Right renal cortex interstitium (tissue), 3 donors: ENCODE measurements around the gene ACOXL. TPM values are rescaled to one million over a fixed set of nuclear protein-coding genes. Genes with fewer than 3 reads are reported as not detected.
A peak's percentile ranks its signal among the peaks of the same experiment; 100 is the strongest.

Source experiments
- DNase-seq, 3 donors: peaks; one replicate each; pipeline ENCODE4 v3.0.0-alpha.2; 2013; ENCODE audit warnings: low read depth in 3 of 3, low spot score in 2 of 3
- polyA plus RNA-seq, 3 donors: library from polyadenylated mRNA; unstranded; fragments of 120-200 nt; gene quantifications; one replicate each; pipeline ENCODE4 v1.2.1, GENCODE V29; 2013; ENCODE audit not compliant: insufficient read length in 3 of 3

Gene ACOXL
- polyA plus RNA-seq, 3 donors, result 0.35 to 0.83 (median 0.62) TPM

DNA sequence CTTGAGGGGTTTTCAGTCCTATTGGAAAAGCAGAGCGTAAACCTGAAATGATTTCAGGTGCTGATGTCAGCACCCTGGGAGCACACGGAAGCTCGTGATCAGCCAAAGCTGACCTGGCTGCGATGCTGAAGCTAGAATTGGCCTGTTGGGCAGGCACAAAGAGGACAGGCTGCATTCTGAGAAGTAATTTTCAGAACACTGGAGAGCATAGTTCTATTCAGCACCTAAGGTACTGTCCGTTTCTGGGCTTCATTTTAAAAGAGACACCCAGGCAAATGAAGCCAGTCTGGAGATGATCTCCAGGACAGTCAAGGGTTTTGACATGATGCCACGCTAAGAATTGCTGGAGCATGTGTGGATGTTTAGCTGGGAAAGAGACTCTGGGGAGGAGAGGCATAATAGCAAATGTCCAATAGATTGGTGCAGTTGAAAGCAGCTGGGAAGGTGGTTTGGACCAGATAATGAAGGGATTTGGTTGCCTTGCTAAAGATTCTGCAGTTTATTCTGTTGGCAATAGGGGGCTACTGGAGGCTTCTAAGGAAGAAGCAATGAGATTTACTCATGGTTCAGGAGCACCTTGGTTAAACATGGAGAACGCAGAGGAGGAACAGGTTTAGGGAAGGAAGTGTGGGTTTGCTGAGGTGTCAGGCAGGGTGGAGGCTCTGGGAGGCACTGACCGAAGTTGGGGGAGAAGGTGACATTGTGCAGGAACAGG lies 86.6 kb downstream of the ACOXL start:
- no peak for DNase-seq

DNA sequence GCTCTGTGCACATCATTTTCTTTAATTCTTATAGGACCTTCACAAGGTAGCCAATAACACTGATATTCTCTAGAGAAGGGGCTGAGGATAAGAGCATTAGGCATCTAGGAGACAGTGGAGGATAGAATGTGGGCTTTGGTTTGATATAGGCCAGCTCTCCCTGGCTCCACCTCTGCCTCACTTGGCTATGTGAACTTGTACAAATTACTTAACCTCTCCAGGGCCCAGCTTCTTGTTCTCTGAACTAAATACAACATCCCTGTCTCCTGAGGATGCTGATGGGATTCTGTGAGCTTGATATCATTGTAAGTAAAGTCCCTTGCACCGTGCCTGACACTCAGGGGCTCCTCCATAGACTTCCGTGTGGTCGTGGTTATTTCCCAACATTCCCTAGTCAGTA lies 87.3 kb downstream of the ACOXL start:
- DNase-seq, result no peak

DNA sequence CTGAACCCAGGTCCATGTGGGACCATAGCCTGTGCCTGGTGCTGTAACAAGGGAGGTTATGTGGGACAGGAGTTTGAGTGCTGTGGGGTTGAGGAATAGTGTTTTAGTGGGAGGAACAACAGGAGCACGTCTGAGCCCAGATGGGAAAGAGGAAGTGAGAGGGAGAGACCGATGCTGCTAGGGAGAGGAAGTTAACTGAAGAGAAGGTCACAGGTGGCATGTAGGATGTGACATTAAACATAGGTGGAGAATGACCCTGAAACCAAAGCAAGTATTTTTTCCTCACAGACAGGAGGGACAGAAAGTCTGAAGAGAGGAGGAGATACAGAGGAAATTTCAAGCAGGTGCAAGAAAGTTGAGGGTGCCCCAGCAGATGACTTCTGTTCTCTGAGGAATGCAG lies 87.8 kb downstream of the ACOXL start:
- DNase-seq, result no peak

DNA sequence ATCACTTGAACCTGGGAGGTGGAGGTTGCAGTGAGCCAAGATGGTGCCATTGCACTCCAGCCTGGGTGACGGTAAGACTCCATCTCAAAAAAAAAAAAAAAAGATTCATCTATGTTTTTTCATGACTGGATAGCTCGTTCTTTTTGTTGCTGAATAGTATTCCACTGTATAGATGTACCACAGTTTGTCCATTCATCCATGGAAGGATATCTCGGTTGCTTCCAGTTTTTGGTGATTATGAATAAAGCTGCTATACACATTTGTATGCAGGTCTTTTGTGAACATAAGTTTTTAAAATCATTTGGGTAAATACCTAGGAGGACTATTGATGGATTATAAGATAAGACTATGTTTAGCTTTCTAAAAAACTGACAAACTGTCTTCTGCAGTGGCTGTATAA lies 90.8 kb downstream of the ACOXL start:
- no peak for DNase-seq

DNA sequence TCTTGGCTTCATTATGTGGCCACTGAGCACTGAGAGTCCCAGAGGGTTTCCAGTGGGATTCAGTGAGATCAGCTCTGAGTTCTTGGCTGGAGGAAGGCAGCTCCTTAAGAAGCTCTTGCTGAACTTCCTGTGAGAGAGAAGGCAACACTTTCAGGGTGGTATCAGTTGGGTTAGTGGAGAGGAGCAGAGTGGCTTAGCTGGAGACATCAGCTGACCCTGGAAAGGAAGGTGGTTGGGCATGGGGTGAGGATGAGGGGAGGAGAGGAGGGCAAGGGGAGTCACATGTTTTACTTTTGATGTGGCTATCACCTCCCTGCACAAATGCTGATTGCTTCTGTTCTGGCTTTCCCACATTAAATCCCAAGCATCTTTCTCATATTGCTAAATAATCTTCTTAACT lies 95.1 kb downstream of the ACOXL start:
- DNase-seq, result no peak

DNA sequence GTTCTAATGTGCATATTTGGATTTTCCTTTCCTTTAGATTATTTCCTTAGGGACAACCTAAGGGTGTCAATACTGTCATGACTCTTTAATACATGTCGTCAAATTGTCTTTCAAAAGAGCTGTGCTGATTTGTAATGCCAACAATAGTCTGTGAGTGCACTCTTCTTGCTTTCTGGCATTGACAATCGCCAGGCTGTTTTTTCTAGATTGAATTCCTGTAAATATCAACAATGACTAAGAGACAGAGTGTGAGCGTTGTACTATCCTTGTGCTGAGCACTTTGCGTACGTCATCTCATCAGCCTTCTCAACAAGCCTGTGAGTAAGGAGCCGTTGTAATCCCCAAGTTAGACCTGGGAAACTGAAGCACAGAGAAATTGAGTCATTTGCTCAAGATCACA lies 96.0 kb downstream of the ACOXL start:
- no peak for DNase-seq

DNA sequence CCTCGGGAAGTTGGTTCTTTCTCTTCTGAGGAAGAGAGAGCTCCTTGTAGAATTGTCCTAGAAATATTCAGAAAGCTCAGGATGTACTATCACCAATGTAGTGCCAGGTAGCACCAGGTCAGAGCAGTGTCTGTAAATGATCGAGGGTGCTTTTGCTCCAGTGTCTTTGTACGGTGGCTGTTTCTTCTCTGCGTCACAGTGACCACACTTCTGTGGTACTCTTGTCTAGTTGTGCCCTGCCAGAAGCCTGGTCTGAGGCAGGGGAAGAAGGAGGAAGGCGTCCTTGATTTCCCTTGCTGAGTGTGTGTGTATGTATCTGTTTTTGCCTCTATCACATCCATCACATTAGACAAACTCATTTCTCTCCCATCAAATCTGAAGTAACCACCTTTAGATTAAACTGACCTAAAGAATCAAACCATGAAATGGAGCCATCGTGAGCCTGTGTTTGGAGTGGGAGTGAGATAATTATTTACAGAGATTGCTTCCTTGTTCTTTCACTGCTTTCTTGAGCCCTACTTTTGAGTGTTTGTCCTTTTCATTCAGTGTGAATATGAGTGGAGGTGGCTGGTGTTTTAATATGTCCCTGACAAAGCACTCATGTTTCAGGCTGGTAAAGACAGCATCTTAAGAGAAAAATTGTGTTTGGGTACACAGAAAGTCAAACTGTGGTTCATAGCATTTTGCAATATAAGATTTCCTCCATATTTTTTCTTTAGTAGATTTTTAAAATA lies 97.2 kb downstream of the ACOXL start:
- no peak for DNase-seq

DNA sequence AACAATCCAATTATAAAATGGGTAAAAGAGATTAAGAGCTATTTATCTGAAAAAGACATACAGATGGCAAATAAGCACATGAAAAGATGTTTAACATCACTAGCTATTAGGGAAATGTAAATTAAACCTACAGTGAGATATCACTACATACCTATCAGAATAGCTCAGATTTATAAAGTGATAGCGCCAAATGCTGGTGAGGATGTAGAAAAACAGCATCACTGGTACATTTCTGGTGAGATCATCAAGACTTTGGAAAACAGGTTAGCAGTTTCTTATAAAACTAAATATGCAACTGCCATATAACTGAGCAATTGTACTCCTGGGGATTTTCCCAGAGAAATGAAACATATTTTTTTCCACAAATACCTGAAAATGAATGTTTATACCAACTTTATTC lies 100.4 kb downstream of the ACOXL start:
- DNase-seq, result no peak

DNA sequence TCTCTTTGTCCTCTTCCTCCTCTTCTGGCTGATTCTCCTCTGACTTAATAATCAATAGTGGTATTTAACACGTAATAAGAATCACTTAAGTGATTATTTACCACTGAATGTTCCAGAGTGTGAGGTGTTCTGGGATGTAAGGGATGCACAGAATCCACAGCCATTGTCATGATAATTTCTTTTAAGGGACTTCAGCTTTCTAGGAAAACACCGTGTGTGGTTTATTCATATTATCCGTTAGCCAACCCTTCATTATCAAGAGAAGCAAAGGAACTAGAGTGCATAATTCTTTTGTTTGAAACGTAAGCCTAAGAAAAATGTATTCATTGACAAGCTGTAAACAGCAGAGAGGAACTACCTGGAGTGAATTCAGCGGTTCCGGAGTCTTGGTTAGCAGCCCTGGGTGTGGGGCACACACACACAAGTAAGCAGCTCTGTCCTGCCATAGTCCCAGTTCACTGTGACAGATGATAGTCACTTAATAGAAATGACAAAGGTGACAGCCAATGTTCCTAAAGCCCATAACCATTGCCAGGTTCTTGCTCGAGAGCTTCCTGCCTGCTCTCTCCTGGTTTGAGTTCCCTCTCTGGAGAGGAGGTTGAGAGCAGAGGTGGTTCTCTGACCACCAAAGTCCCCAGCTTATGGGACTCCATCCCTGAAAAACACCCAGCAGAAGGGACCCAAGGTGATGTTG lies 101.9 kb downstream of the ACOXL start:
- no peak for DNase-seq

DNA sequence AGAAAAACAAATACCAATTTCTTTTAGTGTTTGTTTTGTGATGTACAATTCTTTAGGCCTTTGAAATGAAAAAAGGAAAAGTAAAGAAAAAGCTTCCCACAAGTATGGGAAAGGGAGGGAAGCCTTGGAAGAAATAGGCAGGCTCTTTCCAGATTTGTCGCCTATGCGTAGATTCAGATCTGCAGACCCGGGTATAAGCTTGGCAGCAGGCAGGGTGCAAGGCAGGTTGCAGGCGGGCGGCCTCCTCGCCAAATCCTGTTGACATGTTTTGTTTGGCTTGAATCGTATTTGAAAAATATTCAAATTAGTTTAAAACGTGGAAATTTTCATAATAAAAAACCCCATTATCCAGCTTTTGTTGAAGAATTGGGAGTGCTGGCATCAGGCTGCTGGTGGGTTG lies 104.3 kb downstream of the ACOXL start:
- no peak for DNase-seq

DNA sequence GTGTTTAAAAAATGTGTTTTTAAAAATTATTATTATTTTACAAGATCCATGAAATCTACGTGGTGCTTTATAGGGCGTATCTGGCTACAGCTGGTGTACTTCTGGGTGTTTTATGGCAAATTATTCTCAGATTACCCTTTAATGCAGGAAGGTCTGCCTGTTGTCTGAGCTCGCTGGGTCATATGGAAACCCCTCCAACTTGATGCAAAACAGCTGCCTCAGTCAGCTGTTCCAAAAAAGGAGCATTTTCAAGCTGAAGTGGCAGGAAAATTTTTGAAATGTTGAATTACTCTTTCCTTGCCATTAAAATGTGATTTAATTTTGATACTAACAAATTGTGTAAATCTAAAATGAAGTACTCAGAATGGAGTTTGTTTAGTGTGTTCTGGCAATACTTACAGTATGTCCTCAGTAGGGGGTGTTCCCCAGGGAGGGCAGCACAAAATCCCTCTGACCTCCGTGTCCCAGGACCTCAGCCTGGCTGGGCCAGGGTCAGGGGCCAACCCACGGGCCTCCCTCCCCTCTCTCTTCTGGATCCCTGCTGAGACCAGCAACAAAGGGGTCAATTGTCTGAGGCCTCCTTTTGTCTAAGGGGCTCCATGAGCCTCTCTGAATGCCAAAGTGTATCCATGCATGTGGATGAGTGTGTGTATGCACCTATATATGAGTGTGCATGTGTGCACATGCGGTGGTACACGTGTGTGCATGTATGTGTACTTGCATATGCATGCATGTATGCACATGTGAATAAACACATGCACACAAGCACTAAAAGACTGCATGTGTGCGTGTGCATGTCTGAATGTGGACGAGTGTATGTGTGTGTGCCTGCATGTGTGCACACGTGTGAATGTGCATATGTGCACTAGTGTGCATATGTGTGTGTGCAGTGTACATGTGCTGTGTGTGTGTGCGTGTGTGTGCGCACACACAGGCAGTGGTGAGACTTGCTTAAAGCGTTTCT lies 105.4 kb downstream of the ACOXL start:
- peak; percentile 56 to 60 (median 57) for DNase-seq

DNA sequence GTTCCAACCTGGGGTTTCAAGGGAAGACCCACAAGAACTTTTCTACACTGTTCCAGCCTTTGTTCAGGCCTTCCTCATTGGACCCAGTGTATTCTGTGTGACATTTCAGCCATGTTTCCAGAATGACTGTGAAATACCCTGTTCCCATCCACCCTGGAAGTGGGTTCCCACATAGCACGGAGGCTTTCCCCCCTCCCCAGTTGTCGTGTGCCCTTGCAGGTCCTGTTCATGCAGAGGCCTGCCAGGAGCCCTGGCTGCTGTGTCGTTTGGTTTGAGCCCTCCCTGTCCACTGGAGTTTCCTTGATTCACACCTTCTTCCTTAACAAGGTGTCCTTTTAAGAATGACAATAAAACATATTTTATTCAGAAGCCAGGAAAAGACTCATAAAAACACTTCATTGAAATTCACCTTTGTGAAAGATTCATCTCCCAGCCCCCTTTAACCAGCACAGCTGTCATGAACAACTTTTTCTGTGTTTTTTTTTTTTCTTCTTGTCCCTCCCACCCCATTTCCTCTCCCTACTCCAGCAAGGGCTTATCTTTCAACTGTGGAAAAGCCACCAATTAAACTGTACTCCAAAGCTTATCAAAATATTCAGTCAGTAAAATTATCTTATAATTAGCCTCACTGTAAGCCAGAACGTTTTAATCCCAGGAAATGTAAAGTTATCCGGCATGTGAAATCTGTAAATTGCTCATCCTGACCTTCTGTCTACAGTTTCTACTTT lies 106.4 kb downstream of the ACOXL start:
- DNase-seq, result no peak

DNA sequence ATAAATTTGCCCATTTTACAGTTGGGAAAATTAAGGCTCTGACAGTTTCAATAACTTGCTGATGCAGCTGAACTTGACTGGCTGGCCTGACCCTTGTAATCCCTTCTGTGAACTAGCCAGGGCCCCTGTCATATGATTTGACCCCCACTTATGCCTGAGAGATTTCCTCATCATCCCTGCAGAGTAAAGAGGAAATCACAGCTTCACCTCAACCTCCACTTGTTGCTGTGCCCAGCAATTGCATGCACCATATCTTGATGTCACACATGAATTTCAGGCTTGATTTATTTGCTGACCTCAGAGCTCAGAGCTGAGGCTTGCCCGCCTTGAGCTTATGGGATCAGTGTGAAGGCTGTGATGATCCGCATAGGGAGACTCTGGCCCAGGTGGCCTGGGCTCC lies 108.1 kb downstream of the ACOXL start:
- no peak for DNase-seq

DNA sequence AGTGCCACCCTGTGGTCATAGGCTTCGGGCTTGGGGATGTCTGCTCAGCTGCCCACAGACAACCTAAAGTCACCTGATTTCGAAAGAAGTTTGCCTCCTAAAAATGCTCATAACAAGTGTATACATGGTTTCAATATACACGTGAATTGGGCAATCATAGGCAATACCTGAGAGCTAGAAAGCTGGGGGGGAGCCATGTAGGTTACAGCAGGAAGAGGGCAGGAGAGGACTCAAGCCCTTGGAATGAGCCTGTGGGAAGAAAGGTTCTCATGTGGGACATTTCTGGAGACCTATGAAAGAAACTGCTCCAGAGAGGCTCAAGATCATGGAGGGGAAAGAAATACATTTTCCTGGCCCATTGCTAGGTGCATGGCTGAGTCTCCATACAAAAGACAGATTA lies 109.7 kb downstream of the ACOXL start:
- no peak for DNase-seq

DNA sequence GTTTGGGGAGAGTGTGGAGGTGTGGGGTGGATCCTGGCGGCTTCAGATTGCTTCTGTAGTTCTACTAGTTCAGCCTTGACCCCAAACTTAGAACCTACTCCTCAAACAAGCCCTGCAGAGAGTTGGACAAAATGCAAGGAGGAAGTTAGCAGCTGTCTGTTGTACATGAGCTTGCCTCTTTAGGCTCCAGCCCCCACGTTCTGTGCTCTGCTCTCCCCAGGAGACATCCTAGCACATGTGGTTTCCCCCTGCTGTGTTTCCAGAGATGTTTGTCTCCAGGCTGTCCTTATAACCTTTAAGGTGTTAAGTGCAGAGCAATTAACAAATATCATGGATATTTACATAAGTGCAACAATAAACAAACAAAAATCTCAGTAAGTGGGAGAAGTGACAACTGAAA lies 111.1 kb downstream of the ACOXL start:
- no peak for DNase-seq

DNA sequence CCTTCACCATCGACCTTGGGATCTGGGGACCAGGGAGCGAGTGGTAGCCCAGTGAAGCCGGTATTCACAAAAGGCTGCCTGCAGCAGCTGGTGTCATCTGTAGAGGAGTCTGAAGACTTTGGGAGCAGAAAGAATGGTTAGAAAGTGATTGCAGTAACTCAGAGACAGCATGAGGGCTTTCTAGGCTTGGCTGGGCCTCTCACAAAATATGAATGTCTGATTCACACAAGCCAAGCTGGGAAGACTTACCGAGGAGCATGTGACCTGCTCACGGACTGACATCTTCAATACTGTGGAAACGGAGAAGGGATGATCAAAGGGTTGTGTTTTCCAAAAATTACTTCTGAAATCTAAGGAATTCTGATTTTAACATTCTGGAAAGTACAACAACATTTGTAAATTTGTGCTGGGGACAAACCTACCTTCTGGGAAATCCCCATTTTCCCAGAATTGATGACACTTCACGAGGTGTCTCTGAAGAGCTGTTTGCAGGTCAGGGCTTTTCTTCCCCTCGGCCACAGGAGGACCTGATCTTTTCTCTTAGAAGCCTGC lies 111.7 kb downstream of the ACOXL start:
- no peak for DNase-seq

DNA sequence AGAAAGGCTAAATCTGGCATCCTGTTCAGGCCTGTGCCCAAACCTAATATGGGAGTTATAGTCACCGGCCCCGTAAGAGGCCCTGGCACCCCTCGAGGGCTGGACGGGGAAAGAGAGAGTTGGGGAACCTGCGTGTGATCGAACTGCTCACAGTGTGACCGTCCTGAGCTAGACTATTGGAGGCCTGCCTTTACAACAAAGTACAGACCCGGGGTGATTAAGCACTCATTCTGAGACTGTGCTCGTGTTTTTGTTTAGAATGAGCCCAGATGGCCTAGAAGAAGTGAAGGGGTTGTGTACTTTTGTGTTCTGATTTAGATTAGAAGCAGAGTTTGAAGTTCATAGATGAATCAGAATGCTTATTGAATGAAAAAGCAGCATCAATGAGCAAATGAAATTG lies 115.3 kb downstream of the ACOXL start:
- no peak for DNase-seq

DNA sequence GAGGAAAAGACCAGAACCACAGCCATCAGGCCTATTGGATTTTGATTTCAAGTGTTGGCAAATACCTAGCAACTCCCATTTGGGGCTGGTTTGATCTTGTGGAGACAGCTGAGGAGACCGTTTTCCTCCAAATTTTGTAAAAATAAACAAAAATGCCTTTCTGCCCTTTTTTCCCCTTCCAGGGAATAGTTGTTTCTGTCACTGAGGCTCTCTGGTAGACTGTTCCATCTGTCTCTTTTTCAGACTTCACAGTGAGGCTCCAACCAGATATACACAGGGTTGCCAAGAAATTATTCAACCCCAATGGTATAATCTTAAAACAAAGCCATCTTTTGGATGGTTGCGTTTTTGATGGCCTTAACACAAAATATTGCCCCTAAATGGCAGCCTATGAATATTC lies 115.7 kb downstream of the ACOXL start:
- DNase-seq, result no peak

DNA sequence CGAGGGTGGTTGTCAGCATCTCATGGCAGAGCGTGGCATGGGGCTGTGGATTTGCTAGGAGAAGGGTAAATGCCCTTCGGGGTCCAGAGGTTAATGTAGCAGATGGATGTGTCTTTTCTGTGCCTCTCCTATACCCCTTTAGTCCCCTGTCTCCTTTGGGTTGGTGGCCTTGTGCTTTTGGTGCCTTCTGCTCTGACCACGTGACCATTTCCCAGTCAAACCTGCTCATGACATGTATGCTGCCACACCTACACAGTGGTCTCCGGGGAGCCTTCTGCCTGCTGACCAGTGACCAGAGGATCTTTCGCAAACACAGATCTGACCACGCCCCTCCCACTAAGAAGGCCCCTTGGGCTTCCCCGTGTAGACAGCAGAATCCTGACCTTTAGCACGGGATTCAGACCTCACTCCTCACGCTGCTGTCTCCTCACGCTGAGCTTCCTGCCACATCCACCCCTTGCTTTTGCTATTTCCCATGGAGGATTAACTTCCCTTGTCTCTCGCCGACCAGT lies 116.2 kb downstream of the ACOXL start:
- no peak for DNase-seq

DNA sequence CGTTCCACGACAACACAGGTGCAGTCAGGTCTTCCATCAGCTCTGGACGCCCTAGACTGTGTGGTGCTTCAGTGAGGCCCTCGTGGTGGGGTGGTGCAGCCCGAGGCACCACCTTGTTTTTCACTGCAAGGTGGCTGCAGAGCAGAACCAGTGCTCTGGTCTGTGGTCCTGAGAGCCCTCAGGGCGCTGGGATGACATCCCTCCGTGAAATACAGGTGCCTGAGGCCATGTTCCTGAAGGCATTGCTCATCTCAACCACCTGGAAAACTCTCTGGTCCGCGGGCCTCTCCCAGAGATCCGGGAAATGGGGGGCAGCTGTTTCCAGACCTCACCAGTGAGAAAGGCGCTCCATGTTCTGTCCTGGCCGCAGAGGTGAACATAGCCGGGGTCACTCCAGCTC lies 119.2 kb downstream of the ACOXL start:
- no peak for DNase-seq
